ENCODE measurements around the gene COA3.

- TF ChIP-seq POLR2A (IDR thresholded peaks at IDR 0.05; ENCODE audit: low read depth, low read length) (no peak), POLR2AphosphoS5 (IDR thresholded peaks at IDR 0.05; ENCODE audit: low read depth, low read length) (no peak)
Observed at GRCh38 chr17:42803074-42803883, 4.8 kb upstream of the COA3 start.

All from GM12892 (cell line).